ENCODE measurements around the gene MAP1LC3A.

Gene MAP1LC3A

DNA sequence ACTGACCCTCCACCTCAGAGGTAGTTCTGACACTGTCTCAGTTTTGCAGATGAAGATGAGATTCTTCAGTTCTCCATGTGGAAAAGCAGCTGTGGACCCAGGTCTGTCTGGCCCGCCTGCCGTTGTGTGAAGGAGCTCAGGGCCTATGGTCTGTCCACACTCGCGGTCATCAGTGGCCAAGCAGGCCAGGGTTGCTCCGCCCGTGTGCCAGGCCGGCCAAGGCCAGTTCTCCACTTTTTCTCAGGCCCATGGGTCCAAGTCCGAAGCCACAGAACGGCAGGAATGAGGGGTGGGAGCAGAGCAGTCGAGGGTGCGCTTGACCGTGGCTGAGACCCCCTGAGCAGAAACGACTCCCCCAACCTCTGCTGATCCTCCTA is 8.6 kb upstream of the MAP1LC3A start:
- DNase-seq, result no peak

DNA sequence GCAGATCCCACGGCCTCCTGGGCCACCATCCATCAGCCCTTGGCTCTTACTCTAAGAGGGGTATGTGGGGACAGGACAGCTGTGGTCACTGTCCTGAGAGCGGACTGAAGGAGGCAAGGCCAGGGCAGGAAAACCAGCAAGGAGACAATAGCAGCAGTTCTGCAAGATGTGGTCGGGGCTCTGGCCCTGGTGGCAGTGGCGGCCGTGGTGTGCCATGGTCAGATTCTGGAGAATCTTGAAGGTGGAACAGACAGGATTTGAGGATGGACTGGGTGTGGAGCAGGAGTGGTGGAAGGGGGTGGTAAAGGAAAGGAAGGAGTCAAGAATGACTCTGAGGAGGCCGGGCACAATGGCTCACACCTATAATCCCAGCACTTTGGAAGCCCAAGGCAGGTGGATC is 5.9 kb upstream of the MAP1LC3A start:
- no peak for DNase-seq

DNA sequence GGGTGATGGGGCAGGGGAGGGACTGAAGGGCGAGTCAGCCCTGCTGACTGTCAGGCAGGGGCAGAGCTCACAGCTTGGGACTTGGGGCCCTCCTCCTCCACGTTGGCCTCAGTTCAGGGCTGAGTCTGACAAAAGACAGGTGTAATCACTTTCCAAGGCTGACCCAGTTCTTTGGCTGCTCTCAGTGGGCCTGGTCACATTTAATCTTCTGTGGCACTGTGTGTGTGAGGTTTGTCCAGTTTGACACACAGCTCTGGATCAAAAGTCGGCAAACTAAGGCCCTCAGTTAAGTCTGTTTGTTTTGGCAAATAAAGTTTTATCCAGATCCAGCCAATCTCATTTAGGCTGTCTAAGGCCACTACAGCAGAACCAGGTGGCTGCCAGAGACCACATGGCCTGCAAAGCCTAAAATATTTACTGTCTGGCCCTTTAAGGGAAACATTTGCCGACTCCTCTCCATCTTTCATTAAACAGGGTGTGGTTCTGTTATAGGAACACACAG is 5.1 kb upstream of the MAP1LC3A start:
- DNase-seq, result no peak

DNA sequence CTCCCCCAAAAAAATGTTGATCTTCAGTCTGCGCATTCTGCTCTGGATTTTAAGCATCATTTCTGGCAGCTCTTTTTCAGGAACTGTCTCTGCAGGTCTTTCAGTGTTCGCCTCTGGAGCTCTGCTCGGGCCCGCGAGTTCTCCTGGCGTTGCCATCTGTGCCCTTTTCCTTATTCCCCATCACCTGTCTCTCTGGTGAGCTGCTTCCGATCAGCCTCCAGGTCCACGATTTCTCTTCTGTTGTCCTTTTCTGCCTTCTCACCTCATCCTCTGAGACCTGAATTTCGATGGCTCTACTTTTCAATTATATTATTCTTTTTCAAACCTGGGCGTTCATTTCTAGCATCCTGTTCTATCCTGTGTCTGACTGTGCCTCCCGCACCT is 590 bp upstream of the MAP1LC3A start:
- DNase-seq, result peak; percentile 66

DNA sequence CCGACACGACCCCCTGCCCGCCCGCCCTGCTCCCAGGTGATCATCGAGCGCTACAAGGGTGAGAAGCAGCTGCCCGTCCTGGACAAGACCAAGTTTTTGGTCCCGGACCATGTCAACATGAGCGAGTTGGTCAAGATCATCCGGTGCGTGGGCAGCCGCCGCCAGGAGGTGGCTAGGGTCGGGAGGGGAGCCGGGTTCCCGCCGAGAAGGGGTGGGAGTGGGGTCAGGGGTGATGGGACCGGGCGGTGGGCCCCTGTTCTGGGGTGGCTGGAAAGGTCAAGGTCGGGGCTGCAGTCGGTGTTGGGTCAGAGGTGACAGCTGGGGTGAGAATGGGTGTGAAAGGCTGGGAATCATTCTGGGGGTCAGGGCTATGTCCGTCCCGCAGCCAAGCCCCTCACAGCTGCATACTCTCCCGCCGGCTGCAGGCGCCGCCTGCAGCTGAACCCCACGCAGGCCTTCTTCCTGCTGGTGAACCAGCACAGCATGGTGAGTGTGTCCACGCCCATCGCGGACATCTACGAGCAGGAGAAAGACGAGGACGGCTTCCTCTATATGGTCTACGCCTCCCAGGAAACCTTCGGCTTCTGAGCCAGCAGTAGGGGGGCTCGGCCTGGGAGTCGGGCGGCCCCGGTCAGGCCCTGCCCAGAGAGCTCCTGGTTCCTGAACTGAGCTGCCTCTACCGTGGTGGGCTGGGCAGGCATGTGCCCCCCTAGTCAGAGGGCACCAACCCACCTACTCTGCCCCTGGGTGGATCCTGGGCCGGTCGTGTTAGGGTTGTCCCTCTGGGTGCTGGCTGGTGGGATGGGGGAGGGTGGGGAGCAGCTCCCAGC is 1.0 kb downstream of the MAP1LC3A start:
- no peak for DNase-seq

DNA sequence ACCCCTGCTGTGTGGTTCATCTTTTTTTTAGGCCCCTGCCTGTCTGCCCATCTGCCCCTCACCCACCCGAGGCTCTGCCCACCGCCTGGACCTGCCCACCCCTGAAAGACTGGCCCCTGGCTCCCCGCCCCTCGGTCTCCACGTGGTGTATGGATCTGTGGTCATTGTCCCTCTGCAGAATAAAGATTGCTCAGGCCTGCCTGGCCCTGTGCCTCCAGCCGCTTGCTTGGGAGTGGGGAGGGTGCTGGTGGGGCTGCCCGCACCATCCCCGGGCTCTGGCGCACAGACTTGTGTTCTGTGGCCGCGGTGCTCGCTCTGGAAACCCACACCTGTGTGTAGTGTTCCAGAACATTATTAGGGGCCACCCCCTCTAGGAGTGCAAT is 1.6 kb downstream of the MAP1LC3A start:
- no peak for DNase-seq

DNA sequence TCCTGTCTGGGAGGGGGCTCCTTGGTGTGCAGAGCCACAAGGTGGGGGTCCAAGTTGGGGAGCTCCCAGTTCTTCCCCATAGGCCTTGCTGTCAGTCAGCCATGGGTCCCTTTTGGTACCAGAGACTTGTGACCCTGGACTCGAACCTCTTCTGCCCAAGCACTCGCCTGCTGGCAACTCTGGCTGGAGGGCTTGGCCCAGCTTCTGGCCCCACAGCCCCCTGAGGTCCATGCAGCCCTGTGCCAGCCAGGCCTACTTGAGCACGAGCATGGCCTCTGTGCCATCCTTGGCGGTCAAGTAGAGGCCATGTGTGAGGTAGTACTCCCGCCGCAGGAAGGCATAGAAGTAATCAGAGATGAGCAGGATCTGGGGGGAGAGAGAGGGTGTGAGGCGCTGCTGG is 2.1 kb downstream of the MAP1LC3A start:
- no peak for DNase-seq

DNA sequence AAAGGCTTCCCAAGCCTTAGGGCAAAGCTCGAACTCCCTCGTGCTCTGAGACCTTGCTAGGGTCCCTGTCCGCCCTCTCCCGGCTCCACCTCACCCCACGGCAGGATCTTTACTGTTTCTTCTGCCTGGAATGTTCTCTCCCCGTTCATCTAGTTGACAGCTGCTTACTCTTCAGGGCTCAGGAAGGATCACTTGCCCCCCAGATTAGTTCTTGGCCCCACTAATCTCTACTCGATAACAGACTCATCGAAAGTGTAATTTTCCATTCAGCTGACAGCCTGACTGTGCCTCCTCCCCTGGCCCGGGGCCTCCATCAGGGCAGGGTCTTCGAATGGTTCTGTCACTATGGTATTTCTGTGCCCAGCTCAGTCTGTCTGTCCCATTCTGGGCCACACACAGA is 3.1 kb downstream of the MAP1LC3A start:
- DNase-seq, result no peak

DNA sequence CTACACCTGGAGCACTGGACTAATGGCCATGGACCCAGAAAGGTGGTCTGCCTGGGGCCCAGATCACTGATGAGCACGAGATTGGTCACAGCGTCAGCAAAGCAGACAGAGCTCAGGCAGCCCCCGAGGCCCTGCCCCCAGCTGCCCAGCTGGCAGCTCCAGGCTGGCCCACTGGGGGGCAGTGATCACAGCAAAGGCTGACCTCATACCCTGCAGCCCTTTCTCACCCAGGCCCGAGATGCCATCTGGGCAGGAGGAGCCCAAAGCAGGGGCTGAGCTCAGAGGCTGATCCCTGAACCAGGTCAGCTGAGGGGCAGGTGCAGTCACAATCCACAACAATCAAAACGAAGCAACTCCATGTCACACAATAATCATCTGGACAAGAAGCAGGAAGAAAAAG is 4.1 kb downstream of the MAP1LC3A start:
- no peak for DNase-seq

DNA sequence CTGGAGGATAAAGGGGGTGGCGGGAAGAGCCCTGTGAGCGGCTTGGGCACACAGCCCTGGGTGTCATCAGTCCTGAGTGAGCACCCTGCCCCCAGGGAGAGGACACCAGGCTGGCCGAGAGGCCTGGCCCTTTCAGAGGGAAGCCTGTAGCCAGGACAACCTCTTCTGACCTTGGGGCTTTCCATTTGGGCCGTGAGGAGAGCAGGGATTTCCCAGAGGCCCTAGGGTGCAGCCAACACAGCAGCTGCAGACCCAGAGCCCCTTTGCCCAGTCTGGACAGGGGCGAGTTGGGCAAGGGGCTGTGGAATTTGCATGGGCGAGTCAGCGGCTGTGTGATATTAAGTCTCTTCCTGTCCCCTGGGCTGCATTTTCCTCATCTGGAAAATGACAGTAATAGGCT is 6.3 kb downstream of the MAP1LC3A start:
- DNase-seq, result no peak

DNA sequence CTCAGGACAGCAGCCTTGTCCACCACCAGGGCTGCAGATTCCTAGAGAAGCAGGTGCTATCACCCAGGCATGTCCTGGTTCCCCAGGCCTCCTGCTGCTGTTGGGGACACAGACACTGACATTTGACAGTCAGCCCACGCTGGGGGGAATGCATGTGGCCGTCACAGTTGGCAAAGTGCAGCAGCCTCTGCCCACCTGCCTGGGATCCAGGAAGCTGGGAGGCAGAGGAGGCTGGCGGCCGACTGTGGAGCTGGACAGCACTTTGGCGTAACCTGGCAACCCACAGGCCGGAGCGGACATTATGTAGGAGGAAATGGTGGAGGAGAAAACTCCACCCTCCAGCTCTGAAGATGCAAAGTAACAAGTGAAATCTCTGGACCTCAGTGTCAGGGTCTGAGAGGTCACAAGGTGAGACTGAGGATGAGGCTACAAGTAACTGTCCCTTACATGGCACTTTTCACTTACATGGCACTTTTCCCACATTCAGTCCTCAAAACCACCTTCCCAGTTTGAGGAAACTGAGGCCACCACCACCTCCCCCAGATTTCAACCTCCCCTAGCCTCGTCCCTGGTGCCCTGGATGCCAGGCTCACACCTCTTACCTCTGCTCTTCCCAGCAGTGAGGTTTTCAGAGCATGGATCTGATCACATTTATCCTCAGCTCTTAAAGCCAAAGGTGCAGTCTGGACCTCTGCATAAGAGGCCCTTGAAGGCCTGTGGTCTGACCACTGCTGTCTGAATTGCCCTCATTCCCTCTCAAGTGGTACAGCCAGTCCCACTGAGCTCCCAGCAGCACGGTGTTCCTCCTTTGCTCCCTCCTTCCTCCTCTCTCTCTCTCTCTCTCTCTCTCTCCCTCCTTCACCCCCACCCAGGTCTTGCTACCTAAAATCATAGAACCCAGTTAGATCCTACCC is 8.7 kb downstream of the MAP1LC3A start:
- no peak for DNase-seq

DNA sequence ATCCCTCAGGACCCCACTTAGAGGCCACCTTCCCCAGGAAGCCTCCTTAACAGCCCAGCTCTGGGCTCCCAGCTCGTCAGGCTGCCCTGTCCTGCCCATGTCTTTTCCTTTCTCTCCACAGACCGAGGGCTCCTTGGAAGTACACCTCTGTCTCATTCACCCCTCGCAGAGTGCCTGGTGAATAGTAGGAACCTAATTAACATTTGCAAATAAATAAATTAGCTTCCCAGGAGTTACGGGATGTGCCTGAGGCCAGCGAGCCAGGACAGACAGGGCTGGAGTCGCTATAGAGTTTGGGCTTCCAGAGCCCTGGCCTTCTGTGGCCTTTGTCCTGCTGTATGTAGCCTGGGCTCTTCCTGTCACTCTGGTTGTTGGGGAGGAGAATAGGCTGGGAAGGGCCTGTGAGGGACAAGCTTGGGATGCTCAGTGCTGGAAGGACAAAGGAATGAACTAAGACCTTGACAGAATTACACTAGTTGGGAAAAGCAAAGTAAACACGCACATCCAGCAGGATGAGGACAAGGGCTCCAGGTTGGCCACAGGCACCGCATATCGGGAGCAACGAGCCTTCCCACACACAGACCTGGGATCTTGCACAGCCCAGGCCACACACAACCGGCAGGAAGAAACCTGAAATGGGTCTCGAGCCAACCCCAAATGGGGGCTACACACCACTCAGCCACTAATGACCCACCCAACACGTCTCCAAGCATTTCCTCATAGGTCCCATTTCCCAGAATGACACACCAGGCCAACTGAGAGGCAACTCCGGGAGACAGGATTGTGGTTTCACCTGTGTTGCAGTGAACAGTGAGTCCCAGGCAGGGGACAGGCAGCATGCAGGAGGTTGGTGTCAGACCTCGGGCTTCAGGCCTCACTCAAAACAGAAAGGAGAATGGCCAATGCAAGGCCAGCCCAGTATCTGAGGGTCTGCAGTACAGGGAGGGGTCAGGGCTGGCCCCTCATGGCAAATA is 9.7 kb downstream of the MAP1LC3A start:
- DNase-seq, result no peak

DNA sequence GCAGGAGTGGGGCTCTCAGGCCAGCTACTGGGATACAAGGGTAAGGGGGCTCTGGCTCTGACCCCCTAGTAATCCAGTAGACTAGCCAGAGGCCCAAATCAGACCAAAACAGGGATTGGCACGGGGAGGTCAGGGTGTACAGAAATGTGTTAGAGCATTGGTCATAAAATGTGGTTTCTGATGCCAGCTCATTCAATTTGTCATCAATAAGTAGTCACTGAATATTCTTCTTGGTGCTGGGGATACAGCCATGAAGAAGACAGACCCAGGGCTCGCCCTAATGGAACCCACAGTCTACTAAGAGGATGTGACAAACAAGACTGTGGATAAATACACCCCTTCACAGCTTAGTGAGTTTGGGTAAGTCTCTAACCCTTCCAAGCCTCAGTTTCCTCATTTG is 11.1 kb downstream of the MAP1LC3A start:
- no peak for DNase-seq

DNA sequence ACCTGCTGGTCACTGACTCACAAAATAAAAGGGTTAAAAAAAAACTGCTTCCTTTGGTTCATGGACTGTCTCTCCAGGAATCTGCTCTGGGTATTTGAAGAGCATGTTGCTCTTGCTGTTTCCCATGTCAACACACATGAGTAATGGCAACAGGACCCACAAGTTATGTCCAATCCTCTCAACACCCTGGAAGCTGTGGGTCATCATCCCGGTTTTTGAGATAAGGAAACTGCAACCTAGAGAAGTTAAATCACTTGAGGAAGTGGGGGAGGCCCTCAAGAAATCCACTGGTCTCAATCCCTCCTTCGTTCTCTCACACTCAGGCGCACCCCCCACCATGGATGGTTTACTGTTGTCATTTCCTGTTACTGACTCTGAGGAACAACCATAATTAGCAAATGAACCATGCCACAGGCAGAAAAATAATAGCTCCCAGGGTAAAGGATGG is 12.4 kb downstream of the MAP1LC3A start:
- no peak for DNase-seq

DNA sequence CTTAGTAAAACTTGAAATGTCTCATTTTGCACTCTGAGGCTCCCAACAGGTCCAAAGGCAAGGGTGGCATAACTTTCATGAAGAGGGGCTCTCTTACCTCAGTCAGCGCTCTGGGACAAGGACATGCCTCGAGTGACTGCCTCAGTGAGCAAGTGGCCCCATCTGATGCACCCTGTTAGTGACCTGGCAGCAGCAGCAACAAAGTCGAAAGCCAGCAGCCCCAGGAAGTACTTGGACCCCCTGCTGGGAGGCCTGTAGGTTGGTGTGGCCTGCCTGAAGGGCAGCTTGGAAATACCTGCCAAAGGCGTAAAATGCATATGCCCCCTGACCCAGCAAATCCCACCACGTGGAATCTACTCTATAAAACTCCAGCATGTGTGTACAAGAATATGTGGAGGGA is 13.2 kb downstream of the MAP1LC3A start:
- no peak for DNase-seq

DNA sequence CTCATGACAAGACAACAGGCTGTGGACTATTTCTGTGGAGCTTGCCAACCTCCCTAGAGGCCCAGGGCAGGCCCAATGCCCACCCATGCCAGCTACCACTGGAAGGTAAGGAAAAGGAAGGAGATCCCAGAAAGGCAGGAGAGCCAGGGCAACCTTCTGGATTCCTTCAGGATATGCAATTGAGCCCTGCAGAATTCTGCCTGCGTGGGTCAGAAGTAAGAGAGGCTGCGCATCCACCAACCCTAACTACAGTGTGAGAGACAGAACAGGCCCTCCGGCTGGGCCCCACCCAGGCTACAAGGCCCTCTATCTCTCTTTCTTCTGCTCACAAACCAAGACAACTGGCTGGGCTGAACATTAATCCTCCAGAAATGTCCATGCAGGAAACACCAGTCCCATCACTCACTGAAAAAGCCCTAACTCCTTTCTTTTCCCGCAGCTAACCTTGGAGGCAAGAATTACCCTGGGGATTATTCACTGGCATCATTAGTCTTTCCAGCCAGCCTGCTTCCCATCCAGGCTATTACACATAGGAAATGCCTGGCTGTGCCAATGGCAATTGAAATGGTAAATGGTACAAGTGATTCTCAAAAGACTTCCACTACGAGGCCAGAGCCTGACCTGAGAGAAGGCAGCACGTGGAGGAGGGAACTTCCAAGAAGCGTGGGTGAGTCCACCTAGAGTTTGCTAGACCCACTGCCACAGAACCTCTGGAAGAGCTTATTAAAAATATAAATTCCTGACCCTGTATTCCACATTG is 15.2 kb downstream of the MAP1LC3A start:
- DNase-seq, result no peak

DNA sequence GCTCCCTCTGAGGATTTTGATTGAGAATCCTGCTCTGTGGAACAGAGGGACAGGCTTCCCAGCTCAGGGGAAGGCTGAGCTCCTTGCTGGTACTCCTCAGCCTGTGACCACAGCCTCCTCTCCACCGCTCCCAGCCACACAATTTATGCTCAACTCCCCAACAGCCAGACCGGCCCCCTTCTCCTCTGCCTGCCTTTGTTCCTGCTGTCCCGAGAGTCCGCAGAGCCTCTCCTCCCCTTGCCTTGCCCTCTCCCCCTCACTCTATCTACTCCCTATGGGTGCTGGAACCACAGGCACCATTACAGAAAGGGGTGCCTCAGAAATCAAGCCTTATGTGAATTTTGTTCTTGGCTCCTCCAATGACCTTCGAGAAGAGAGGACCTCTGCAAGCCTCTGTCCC is 15.9 kb downstream of the MAP1LC3A start:
- DNase-seq, result no peak

DNA sequence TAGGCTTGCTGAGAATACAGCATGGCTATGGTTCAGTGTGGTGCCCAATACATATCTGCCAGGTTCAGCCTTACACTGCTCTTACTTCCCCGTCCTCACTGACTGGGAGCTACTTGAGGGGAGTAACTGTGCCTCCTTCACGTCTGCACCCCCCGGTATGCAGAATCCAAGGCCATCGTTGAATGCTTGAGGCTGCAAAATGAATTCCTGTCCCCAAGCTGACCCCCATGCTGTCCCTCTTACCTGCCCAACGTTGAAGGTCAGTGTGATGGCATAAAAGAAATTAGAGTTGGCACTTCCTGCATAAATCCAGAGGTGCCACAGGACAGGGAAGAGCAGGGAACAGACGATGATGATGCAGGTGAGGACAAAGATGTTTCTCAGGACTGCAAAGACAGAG is 16.3 kb downstream of the MAP1LC3A start:
- no peak for DNase-seq

DNA sequence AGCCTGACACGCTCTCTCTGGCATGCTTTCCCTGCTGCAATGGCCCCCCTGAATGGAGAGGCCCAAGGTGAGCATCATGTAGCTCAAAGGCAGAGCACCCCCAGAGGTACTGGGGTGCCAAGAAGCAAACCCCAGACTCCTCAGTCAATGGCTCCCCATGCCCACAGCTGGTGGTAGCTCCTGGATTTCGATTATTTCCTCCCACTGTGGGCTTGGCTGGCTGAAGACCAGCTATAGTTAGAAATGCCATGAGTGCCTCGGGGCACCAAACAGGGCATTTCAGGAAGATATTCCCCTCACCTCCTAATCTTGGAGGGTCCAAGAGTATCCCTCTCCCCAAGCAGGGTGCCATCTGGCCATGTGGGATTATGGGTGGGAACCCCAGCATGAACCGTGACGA is 16.8 kb downstream of the MAP1LC3A start:
- no peak for DNase-seq

DNA sequence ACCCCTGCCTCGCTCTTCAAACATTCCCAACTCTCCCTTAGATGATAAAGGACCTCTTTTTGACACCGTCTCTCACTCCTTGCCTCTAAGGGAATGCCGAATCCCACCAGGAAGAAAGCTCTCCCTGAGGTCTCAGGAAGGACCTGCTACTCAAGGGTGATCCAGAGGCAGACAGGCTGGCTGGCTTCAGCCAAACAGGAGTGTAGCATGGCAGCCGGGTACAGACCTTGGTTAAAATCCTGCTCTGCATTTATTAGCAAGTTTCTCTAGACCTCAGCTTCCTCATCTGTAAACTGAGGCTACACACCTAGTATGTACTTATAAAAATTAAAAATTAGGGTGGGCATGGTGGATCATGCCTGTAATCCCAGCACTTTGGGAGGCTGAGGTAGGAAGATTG is 17.2 kb downstream of the MAP1LC3A start:
- no peak for DNase-seq

DNA sequence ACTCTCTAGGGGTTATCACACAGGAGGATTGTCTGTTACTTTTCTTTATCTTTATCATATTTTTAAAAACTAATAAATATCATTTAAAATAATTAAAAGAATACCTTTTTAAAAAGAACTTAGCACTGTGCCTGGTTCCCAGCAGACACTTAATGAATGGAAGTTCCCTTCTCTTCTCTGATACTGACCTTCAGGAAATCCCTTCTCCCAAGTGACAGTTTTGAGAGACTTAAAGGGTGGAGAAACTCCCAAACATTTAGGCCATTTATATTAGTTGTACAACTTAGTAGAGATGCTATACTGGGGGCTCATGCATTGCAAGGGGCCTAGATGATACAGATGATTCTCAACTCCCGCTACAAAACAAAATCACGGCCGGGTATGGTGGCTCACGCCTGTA is 18.5 kb downstream of the MAP1LC3A start:
- no peak for DNase-seq

DNA sequence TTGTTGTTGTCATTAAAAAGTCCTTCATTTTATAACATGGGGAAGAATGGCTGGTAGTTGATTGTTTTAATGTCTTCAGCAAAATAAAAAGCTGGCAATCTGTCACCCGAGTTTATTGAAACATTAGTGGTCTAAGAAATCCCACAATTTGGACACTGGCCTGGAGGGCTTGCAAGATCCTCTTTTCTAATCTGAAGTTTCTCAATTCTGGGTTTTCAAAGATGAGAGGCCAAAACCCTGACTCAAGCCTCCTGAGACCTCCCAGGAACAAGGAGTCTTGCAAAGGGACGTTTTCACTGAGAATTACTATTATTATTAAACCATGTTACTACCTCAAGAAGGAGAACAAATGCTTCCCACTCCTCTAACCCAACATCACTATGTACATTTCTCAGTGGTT is 19.5 kb downstream of the MAP1LC3A start:
- DNase-seq, result no peak

All from NCI-H526 treated with DMSO at 0.1 percent for 48 hours (cell line).